DMS 273 treated with DMSO at 0.1 percent for 48 hours (cell line): Measurements from ENCODE around the gene ZCCHC7.
"Not testable (repeated sequence)": the region's sequence is repeated elsewhere in the genome, so short reads cannot be mapped to it uniquely, and the experiment has no call there.

Experiments used
- DNase-seq: peaks from one replicate; lab custom pipeline; 2025; lab: John Stamatoyannopoulos, UW

Gene ZCCHC7

DNA sequence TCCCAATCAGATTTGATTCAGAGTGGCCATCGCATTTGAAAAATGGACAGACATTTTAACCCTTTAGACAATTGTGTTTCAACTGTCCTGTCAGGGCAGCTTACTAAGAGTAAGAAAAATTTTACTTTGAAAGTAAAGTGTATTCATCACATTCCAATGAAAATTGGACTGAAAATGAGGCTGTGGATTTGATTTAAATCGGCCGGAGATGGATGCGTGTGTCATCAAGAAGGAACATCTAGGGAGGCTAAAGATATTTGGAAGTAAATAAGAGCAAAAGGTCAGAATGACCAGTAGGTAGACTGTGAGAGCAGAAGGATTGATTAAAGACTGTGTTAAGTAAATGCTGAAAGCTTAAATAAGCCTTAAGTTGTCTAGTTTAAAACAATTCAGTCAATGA is 1.5 kb downstream of the ZCCHC7 start:
- no peak for DNase-seq

DNA sequence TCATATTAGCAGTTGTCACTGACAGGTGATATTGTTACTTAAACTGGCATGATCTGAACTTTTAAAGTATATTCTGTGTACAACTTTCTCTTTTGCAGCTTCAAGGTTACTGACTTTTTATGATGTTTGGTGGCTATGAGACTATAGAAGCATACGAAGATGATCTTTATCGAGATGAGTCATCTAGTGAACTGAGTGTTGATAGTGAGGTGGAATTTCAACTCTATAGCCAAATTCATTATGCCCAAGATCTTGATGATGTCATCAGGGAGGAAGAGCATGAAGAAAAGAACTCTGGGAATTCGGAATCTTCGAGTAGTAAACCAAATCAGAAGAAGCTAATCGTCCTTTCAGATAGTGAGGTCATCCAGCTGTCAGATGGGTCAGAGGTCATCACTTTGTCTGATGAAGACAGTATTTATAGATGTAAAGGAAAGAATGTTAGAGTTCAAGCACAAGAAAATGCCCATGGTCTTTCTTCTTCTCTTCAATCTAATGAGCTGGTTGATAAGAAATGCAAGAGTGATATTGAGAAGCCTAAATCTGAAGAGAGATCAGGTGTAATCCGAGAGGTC is 5.9 kb downstream of the ZCCHC7 start:
- no peak for DNase-seq

DNA sequence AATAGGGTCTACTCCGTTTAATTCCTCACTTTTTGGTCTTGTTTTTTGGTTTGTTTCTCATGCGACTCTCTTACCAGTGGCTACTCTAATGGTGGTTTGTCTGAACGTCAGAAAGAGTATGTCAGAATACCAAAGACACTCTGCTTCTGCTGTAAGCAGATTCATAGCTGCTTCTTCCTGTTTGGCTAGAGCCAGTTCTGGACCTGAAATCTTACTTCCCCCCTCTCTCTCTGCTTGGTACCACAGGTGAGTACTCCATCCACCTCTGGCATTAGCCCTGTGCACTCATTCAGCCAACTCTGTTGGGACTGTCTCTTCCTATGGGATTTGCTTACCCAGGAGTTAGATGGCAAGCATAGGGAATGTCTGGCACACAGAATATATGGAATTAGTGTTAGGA is 6.6 kb downstream of the ZCCHC7 start:
- no peak for DNase-seq

DNA sequence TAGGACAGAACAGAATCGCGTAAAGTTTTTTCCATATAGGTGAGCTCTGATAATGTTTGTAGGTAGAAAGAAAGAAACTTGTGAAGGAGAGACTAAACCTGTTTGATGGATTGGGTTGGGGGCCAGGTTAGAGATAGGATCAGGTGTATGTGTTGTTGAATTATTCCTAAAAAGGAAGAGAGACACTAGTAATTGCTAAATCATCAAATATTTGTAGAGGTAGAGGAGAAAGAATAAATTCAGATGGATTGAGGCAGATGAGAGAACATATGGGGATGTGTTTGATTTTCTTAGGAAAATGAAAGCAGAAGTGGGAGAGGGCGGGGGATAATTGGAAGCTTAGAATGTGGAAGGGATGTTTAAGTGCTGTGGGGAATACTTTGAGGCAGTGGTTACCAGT is 7.7 kb downstream of the ZCCHC7 start:
- DNase-seq: no peak

DNA sequence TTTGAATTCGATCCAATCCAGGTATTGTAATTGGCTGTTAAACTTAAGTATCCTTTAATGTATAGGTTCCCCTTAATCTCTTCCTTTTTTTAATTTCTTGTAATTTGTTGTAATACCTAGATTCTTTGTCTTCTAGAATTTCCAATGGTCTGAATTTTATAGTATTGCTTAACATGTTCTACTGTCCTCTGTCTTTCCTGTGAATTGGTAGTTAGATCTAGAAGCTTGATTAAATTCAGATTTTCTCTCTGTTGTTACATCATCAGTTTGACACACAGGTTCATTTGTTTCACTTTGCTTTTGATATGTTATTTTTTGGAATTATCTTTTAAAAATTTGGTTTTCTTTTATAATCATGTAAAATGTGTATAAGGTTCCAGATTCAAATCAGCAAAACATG is 13.8 kb downstream of the ZCCHC7 start:
- no peak for DNase-seq

DNA sequence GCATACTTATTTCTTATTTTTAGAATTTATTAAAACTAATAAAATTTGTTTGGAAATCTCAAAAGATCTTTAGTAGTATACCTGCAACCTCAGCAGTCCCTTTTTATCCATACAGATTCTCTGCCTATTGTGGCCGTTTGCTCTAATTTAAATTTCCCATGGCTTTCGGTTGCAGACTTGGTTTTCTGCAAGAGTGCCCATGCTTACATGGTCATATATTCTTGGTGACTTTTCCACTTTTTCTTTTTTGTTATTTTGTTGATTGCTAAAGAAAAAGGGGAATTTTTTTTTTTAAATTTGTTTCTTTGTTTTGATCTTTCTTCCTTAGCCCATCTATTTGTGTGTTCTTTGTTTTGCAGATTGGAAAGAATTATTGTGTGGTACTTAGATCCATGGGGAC is 20.6 kb downstream of the ZCCHC7 start:
- DNase-seq: no peak

DNA sequence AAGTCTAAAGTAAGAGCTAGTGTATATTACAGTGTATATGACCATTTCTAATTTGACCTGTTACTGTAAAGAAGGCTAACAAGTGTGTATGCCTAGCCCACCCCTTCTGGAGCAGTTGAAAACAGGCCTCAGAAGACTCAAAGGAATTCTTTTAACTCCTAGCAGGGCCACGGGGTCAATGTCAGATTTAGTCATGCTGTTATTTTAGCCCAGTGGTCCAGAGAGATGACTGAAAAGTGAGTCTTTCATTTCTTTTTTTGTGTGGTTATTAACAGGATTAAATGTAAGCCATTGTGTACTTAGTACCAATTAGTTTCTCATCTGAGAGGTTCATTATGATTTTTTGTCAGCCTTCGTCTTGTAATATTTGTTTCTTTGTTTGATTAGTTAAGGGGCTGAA is 24.4 kb downstream of the ZCCHC7 start:
- no peak for DNase-seq

DNA sequence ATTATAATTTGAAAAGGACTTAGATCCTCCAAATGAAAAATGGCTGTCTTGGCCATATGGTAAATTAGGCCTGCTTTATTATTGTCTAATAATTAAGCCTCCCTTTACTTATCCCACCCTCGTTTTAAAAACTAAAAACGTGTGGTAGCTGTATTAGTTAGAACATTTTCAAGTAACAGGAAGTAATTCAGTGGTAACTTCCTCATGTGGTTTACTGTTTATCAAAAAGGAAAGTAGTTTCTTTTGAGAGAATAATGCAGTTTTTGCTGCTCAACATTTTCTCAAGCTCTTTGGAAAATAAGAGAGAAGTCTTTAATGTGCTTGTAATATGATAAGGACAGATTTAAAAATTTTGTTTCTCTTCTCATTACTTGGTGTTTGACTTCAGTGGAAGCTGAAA is 26.0 kb downstream of the ZCCHC7 start:
- no peak for DNase-seq

DNA sequence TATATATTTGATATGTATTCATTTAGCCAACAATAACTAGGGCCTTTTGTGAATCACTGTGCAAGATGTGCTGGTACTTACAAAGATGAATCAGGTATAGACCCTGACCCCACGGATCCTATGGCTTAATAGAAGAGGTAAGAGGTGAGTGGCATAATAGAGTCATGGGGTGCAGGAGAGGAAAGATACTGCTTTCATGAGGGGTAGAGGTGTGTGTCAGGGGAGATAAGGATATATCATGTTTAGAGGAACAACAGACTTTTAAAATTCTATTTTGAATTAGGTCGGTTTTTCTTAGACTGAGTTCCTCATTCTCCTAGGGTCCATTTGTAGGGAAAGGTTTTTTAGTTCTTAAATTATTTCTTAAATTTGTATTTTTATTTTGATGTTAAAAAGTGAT is 27.8 kb downstream of the ZCCHC7 start:
- DNase-seq: no peak

DNA sequence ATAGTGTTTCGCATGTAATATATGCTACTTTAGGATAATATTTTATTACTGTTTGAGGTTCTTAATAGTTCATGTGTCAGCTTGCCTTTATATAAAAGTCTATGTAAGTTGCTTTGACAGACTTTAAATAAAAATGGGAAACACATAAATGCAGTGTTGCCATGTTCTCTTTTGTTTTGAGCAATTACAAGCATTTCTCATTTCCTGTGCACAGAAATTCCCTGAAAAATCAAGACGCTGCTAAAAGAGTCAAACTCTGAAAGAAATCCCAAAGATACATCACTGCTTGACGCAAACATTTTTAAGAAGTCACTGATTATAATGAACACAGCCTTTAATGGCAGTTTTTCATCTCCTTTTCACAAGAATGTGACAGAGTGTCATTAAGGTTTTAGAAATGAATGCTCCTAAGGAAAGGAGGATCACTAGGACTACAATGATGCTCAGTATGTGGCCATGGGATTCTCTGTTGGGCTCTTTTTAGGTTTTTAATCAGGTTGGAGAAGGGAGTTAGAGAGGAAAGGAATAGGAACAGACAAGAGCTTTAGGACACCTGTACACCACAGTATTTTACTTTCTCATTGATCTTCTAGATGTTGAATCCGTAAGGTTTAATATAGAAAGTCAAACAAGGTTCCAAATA is 29.4 kb downstream of the ZCCHC7 start:
- DNase-seq: no peak

DNA sequence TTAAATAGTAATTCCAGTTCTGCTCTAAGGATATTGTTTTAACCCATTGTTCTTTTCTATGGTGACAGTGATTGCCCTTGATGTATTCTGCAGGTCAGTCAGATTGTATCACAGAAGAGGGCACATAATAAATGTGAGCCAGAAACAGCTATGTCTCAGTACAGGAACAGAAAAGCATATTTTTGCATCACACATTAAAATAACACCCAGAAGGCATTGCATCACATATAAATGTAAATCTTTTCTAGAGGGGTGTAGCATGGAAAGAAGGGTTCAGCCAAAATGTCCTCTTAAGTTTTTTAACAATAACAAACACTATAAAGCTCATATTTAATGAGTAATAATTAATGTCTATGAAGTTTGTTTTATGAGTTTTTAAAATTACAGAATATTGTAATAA is 30.0 kb downstream of the ZCCHC7 start:
- DNase-seq: no peak

DNA sequence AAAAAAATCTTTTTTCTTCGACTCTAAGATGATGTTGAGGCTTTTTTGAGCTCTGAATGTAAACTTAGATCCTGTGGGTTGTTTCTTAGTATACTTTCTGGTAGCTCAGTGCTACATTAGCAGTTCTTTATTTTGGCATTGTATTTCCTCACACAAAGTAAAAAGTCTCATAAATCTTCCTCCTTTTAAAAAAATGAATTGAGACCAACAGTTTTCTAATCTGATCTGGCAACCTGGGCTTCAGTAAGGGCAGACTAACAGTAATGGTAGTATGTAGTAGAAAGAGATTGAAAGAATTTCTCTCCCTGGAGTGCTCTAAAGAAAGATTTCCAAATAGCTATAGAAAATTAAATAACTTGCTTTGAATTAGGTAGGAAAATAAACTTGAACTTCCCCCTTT is 31.4 kb downstream of the ZCCHC7 start:
- no peak for DNase-seq

DNA sequence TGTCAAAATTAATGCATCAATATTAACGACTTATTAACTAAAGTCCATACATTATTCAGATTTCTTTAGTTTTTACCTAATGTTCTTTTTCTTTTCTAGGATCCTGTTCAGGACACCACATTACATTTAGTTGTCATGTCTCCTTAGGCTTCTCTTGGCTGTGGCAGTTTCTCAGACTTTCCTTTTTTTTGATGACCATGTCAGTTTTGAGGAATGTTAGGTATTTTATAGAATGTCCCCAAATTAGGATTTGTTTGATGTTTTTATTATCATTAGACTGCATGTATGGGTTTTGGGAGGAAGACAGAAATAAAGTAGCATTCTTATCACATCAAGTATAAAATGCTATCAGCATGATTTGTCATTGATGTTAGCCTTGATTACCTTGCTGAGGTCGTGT is 32.0 kb downstream of the ZCCHC7 start:
- DNase-seq: no peak

DNA sequence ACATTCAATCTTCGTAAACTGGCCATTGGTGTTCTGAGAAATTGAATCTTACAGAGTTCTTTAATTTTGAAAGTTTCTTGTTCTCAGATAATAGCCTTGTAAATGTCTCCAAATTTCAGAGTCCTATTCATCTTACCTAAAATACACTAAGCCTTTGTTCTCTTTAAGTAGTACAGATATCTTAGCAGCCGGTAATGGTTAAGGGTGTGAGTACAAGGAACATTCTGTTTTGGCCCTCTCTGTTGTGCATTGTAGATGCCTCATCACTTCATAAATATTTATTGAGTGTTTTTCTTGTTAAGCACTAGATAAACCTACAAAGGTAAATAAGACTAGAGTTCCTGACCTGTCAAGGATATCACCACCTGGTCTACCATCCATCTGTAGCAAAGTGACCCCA is 35.2 kb downstream of the ZCCHC7 start:
- no peak for DNase-seq

DNA sequence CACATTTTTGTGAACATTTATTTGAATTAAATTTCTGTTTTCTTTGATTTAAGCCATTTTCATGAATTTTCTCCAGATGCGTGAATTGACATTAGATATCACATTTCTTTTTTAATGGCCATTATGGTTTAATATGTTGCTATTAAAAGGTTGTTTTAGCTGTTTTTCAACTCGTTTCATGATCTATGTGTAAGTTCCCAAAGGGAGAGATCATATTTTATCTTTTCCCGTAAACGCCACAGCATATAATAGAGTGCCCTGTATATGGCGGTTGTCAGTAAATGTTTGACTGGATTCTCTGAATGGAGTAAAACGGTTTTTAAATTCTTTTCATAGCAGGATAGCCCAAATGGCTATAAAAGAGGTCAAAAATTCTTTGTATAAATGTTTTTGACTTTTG is 35.8 kb downstream of the ZCCHC7 start:
- no peak for DNase-seq

DNA sequence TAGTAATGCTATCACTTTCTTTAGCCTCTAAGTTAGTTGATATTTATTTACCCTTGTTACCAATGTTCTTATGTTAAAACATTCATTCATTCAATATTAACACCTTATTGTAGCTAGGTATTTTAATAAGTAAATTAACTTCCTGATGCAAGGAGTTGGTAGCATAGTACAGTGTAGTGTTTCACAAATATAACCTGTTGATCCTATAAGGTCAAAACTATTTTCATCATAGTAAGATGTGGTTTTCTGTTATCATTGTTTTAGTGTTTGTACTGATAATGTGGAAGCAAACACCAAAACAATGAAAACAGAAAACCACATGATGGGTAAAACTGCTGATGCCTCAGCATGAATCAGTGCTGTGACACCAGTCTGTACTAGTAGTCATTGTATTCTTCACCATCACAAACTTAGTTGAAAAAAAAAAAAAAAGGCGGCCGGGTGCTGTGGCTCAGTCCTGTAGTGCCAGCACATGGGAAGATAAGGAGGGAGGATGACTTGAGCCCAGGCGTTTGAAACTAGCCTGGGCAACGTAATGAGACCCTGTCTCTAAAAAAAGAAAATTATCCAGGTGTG is 36.5 kb downstream of the ZCCHC7 start:
- no peak for DNase-seq

DNA sequence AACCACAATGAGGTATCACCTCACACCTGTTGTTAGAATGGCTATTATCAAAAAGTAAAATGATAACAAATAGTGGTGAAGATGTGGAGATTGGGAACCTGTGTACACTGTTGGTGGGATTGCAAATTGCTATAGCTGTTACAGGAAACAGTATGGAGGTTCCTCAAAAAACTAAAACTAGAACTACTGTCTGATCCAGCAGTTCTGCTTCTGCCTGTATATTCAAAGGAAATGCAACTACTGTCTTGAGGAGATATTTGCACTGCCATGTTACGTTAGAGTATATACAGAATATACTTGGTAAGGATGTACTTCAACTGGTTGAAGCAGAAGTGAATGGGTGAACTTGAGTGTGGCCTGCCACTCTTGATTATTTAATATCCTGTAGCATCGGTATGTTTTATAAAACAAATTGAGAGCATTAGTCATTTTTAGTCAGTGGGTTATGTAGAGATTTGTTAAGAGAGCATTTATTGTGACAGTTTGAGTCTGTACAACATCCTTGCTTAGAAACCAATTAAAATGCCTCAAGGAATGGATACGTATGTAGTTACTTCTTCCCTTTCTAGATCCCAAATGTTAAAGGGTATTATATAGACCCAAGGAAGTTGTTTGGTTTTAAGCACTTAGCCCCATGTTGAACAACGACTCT is 37.5 kb downstream of the ZCCHC7 start:
- DNase-seq: no peak

DNA sequence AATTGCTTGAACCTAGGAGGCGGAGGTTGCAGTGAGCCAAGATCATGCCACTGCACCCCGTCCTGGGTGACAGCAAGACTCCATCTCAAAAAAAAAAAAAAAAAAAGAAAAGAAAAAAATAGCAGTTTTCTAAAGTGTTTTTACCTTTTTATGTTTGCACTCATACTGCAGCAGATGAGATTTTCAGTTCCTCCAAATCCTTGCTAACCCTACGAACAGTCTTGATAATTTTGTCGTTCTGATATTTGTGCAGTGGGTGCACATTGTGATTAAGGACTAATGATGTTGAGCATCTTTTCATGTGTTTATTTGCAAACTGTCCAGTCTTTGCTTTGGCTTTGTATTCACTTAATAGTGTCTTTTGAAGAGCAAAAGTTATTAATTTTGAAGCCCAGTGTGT is 42.9 kb downstream of the ZCCHC7 start:
- no peak for DNase-seq

DNA sequence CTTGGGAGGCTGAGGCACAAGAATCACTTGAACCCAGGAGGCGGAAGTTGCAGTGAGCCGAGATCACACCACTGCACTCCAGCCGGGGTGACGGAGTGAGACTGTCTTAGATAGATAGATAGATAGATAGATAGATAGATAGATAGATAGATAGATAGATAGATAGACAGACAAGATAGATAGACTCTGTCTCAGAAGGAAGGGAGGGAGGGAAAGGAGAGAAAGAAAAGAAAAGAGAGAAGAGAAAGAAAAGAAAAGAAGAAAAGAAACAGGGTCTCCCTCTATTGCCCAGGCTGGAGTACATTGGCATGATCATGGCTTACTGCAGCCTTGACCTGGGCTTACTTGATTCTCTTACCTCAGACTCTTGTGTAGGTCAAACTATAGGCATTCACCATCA is 44.0 kb downstream of the ZCCHC7 start:
- not testable (repeated sequence) for DNase-seq

DNA sequence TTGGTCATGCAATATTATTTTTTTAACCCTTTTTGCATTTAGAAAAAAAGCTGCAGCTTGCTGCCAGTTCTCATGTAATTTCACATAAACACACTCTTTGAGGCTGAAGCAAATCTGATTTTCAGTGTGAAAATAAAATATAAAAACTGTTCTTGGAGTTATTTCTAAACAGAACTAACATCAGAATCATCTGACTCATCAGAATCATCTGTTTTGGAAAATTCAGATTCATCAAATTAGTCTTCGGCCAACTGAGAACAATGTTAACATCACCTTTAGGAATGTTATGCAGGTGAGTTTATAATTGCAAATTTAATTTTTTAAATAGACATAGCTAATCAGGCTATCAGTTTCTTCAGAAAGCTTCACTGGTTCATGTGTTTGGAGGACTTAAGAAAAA is 45.3 kb downstream of the ZCCHC7 start:
- DNase-seq: no peak

DNA sequence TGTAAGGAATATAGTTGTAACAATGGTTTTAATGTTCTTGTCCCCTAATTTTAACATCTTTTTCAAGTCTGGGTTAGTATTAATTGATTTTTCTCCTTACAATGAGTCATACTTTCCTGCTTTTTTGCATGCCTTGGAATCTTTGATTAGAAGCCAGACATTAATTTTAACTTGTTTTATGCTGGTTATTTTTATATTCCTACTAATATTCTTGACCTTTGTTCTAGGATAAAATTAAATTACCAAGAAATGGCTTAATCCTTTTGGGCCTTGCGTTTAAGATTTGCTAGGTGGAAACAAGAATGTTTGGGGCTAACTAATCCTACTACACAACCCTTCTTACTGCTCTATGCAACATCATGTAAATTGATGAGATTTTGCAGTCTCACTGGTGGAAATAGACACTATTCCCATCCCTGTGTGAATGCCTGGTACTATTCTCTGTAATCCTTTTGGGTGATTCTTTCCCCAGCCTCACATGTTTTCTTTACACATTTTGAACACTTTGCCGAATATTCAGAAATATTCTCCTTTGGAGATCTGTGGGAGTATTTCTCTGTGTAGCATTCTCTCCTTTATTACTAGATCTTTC is 47.2 kb downstream of the ZCCHC7 start:
- DNase-seq: no peak

DNA sequence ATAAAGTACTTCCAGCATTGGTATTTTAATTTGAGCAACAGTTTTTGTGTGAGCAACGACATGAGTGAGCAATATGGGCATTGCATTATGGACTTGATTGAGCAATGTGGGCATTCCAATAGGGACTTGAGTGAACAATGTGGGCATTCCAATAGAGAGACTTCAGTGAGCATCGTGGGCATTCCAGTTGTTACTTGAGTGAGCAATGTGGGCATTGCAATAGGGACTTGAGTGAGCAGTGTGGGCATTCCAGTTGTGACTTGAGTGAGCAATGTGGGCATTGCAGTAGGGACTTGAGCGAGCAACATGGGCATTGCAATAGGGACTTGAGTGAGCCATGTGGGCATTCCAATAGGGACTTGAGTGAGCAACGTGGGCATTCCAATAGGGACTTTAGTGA is 52.2 kb downstream of the ZCCHC7 start:
- no peak for DNase-seq

DNA sequence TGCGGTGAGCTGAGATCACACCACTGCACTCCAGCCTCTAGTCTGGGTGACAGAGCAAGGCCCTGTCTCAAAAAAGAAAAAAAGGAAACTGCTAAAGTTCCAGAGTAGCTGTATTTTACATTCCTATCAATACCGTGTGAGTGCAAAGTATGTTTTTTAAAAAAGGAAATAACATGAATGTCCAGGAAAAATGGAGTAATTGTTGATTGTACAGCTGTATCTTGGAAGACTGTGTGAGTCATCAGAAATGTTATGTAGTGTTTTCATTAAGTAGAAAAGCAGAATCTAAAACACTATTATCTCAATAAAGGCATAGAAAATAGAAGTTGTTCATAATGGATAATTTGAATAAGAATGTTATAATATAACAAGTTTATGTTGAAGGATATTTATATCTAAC is 53.9 kb downstream of the ZCCHC7 start:
- no peak for DNase-seq
